Testis (tissue), 3 donors: Measurements from ENCODE around the gene TAF1D. TPM values are rescaled to one million over a fixed set of nuclear protein-coding genes. Genes with fewer than 3 reads are reported as not detected.

Experiments
- DNase-seq: peaks from one replicate; pipeline ENCODE4 v3.0.0-alpha.2; 2019
- H3K27ac ChIP-seq, 2 donors: fragments of 200-600 bp; sonication (generic); one replicate each; pipeline ENCODE4 v1.5.1; 2019
- H3K27me3 ChIP-seq: fragments of 200-600 bp; sonication (generic); one replicate; pipeline ENCODE4 v1.5.1; 2019
- H3K36me3 ChIP-seq: fragments of 200-600 bp; sonication (generic); one replicate; pipeline ENCODE4 v1.5.1; 2017; ENCODE audit warnings: low read depth; ENCODE audit errors: missing control alignments
- H3K4me1 ChIP-seq: fragments of 200-600 bp; sonication (generic); one replicate; pipeline ENCODE4 v1.5.1; 2019
- H3K4me3 ChIP-seq, 2 donors: fragments of 200-600 bp; sonication (generic); one replicate each; pipeline ENCODE4 v1.5.1; 2017 to 2019
- H3K9me3 ChIP-seq: fragments of 200-600 bp; sonication (generic); one replicate; pipeline ENCODE4 v1.5.1; 2017
- CTCF ChIP-seq, 3 experiments: fragments of 450-650 bp in 2 of 3; fragments of 200-600 bp in 1 of 3; sonication (generic) in 1 of 3; IDR thresholded peaks; one replicate each; pipeline ENCODE4 v1.5.1; 2016 to 2019; ENCODE audit warnings: antibody characterized with exemption in 3 of 3, mild to moderate bottlenecking in 2 of 3, moderate library complexity in 1 of 3
- POLR2A ChIP-seq: fragments of 450-650 bp; IDR thresholded peaks from one replicate; pipeline ENCODE4 v1.6.1; 2017; ENCODE audit warnings: antibody characterized with exemption, mild to moderate bottlenecking, moderate library complexity
- WGBS, 2 donors: methylation state at CpG; one replicate each; pipeline ENCODE4 v1.1.5; 2018; 5-methylcytosine and 5-hydroxymethylcytosine counted together
- intact Hi-C: fragments of 100-400 bp; cut with DNase I; formaldehyde crosslinking; loops from one replicate; pipeline ENCODE4 v1.15.1; 2023; ENCODE audit warnings: low total_unique reads
- polyA plus RNA-seq: library from polyadenylated mRNA; stranded (reverse); fragments of 350-450 nt; fragmentation: Illumina TruSeq; extraction: RNeasy Lipid Tissue Mini Kit (QIAGEN cat#74804); gene quantifications from one replicate; pipeline ENCODE4 v1.2.3, GENCODE V29; 2014; ENCODE audit warnings: low read depth, low replicate concordance; ENCODE audit not compliant: insufficient read depth
- total RNA-seq, 2 donors: library from RNA; depleted of rRNA; stranded (reverse); fragments of >200 nt; gene quantifications; one replicate each; pipeline ENCODE4 v1.2.3, GENCODE V29; 2016

Gene TAF1D
- total and polyA plus RNA-seq, 3 donors from 2014 or later: 24.0 to 88.5 (median 70.3) TPM

GRCh38 chr11:93743291-93743690, 2.0 kb upstream of the TAF1D start:
- Histone ChIP-seq H3K4me3 (peak overlapping the region in 1 of 2 donors; percentile 77), H3K27ac (peak overlapping the region in 1 of 2 donors; percentile 96), H3K36me3 (no peaks in the 10 kb centered on the region), H3K4me1 (peaks cover 28% of the 10 kb centered on the region), H3K9me3 (no peaks in the 10 kb centered on the region), H3K27me3 (no peaks in the 10 kb centered on the region)
- no peak for DNase-seq
- no peak for TF ChIP-seq POLR2A
- no peak for TF ChIP-seq CTCF (IDR thresholded peaks at IDR 0.05)
- WGBS, 2 donors: 63 to 65% methylated on average over 5 to 22 of the region's 23 CpGs
- intact Hi-C loops: no loop called here

GRCh38 chr11:93741882-93742226, 559 bp upstream of the TAF1D start:
- peak overlapping the region; percentile 77 to 92 for H3K4me3 ChIP-seq
- no peaks in the 10 kb centered on the region for H3K9me3 ChIP-seq
- TF ChIP-seq POLR2A: no peak
- TF ChIP-seq CTCF (IDR thresholded peaks at IDR 0.05): no peak
- peaks cover 25% of the 10 kb centered on the region for H3K4me1 ChIP-seq
- no peak for DNase-seq
- intact Hi-C loops: no loop called here
- peak overlapping the region; percentile 79 to 96 for H3K27ac ChIP-seq
- no peaks in the 10 kb centered on the region for H3K36me3 ChIP-seq
- H3K27me3 ChIP-seq: no peaks in the 10 kb centered on the region
- 1% methylated on average over 8 of the region's 8 CpGs for WGBS, 2 donors

- DNase-seq: peak; percentile 70
- peaks cover 18% of the 10 kb centered on the region for H3K4me1 ChIP-seq
- H3K27me3 ChIP-seq: no peaks in the 10 kb centered on the region
- no peaks in the 10 kb centered on the region for H3K36me3 ChIP-seq
- no peak for TF ChIP-seq CTCF (IDR thresholded peaks at IDR 0.05)
- no peak for TF ChIP-seq POLR2A
- 0 to 1% methylated on average over 20 of the region's 20 CpGs for WGBS, 2 donors
- intact Hi-C loops: no loop called here
- H3K9me3 ChIP-seq: no peaks in the 10 kb centered on the region
- peak overlapping the region; percentile 79 to 96 for H3K27ac ChIP-seq
- peak overlapping the region; percentile 77 to 92 for H3K4me3 ChIP-seq
Observed at GRCh38 chr11:93740730-93741093, 583 bp downstream of the TAF1D start.

GRCh38 chr11:93740031-93740729, 1.1 kb downstream of the TAF1D start:
- TF ChIP-seq CTCF (IDR thresholded peaks at IDR 0.05): no peak
- TF ChIP-seq POLR2A: no peak
- peak overlapping the region in 1 of 2 donors; percentile 96 for H3K27ac ChIP-seq
- intact Hi-C loops: no loop called here
- DNase-seq: peak; percentile 36
- peak overlapping the region; percentile 77 to 92 for H3K4me3 ChIP-seq
- H3K4me1 ChIP-seq: peaks cover 16% of the 10 kb centered on the region
- no peaks in the 10 kb centered on the region for H3K27me3 ChIP-seq
- WGBS, 2 donors: 9 to 17% methylated on average over 18 of the region's 18 CpGs
- H3K9me3 ChIP-seq: no peaks in the 10 kb centered on the region
- no peaks in the 10 kb centered on the region for H3K36me3 ChIP-seq

GRCh38 chr11:93738647-93739081, 2.6 kb downstream of the TAF1D start:
- H3K4me3 ChIP-seq: no peak overlapping the region
- DNase-seq: no peak
- no peaks in the 10 kb centered on the region for H3K36me3 ChIP-seq
- no peak for TF ChIP-seq CTCF (IDR thresholded peaks at IDR 0.05)
- TF ChIP-seq POLR2A: no peak
- intact Hi-C loops: no loop called here
- H3K27me3 ChIP-seq: no peaks in the 10 kb centered on the region
- H3K9me3 ChIP-seq: no peaks in the 10 kb centered on the region
- no peak overlapping the region for H3K27ac ChIP-seq
- peaks cover 13% of the 10 kb centered on the region for H3K4me1 ChIP-seq
- WGBS, 2 donors: 61 to 74% methylated on average over 6 of the region's 6 CpGs
